GM23338 (cell line): ENCODE data around the gene GABARAP.

Experiments
- CTCF ChIP-seq, 2 experiments: fragments of 200-600 bp in 1 of 2; sonication (generic) in 1 of 2; conservative IDR thresholded peaks; 2 replicates each; pipeline versions ENCODE4 v1.5.1 to v1.6.1; 2016 to 2017; ENCODE audit warnings: antibody characterized with exemption in 2 of 2, low read depth in 2 of 2, mild to moderate bottlenecking in 2 of 2, moderate library complexity in 1 of 2
- JUNB ChIP-seq: IDR thresholded peaks from one replicate; pipeline ENCODE4 v1.6.1; 2016; ENCODE audit warnings: antibody characterized with exemption; ENCODE audit not compliant: unreplicated experiment

GRCh38 chr17:7233701-7234082 lies 8.6 kb downstream of the GABARAP start:
- TF ChIP-seq CTCF (conservative IDR thresholded peaks at IDR 0.05; ENCODE audit: low read depth in 2 of 2) (no peak), JUNB (no peak)
